Measurements from ENCODE around the gene CFAP221.
"Not testable (repeated sequence)": the region's sequence is repeated elsewhere in the genome, so short reads cannot be mapped to it uniquely, and the experiment has no call there.

The CFAP221 gene

DNA sequence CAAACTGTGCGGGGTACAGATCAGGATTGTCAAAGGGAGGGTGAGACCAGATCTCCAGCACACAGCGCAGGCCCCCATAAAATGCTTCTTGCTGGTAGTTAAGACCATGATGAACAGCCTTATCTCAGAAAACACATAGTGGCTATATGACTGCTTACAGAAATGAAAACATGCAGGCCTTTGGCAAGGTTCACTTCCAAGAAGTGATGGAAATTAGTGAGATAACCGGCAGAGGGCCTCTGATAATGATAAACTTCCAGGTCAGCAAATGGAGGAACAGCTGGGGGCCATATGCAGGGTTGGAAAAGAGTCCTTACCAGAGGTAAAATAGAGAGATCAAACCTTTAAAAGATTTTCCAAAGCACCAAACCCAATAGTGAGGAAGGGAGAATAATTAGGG is 46.6 kb downstream of the CFAP221 start:
- DNase-seq (ENCODE audit: low spot score), result no peak

- no peak for DNase-seq (ENCODE audit: low spot score)
These were observed 47.3 kb downstream of the CFAP221 start for GRCh38 chr2:119591523-119591922.

- DNase-seq (ENCODE audit: low spot score), result no peak
These were observed 48.2 kb downstream of the CFAP221 start for GRCh38 chr2:119592436-119592835.

- DNase-seq (ENCODE audit: low spot score), result no peak
These were observed 52.4 kb downstream of the CFAP221 start for GRCh38 chr2:119596638-119597037.

DNA sequence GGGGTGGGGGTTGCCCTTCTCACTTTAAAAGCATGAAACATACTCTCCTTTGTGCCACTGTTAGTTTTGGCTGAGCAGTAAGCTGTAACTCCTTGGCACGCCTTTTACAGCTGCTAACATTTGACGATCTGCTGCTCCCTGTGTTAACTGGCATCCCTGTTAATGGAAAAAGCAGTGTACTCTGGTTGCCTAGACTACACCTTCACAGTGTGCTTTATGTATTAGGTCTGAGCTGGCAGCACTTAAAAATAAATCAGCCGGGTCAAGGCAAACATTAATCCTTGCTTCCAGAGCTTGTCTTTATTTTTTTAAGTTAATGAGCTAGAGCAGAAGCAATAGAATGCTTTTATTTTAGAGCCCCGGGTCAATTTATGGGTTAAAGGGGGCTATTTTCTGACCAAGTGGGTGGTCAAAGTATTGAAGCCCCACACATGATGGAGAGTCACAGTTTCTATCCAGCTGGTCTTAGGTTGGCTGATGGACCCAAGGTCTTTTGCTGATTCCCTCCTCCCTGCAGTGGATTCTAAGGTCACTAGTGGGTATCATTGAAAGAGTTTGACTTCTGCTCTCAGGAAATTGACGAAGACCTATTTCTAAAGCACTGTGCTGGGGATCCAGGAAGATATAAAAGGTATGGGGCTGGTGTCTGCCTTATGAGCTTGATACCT is 54.5 kb downstream of the CFAP221 start:
- no peak for DNase-seq (ENCODE audit: low spot score)

GRCh38 chr2:119599384-119599783 is 55.1 kb downstream of the CFAP221 start:
- DNase-seq (ENCODE audit: low spot score), result no peak

DNA sequence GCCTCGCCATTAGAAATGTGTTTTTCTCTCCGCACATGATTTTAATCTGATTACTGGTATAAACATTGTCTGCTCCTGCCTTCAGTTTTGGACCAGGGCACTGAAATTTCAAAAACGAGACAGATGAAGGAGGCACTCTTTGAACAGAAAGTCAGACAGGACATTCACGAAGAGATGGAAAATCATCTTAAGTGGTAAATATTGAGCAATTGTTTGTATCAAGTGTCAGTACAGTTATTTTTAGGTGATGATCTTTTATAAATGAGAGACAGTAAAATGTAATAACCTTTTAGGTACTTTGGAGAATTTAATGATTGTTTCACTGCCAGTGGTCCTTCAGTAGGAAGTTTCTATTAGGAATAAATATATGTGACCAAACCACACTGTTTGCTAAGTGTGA is 60.8 kb downstream of the CFAP221 start:
- DNase-seq (ENCODE audit: low spot score), result no peak

DNA sequence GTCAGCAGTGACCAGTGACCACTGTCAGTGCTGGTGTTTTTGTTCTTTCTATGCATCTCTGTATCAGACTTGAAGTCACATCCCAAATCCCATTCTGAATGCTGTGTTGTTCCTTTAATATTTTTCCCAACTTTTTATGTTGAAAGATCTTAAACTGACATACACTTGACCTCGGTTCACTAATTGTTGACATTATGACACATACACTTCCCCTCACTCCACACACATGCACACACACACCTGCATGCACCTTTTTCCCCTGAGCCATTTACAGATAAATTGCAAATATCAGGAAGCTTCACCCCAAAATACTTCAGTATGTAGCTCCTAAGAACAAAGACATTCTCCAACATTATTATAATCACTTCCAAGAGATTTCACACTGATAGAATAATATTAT is 62.4 kb downstream of the CFAP221 start:
- DNase-seq (ENCODE audit: low spot score), result no peak

DNA sequence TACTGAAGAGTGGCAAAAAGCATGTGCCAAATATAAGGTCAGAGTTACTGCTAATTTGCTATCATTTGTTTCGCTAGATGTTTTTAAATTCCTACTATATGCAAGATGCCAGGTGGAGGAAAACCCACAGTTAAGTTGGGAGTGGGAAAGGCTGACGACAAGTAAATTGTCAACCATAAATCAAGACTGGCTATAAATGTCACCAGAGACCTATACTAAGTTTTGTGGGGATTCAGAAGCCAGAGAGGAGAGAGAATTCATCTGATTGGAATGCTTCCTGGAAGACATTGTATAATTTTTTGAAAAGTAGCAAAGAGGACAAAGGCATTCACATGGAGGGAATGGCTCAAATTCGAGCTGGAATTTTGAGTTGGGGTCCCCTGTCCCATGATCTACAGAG is 64.3 kb downstream of the CFAP221 start:
- no peak for DNase-seq (ENCODE audit: low spot score)

- no peak for DNase-seq (ENCODE audit: low spot score)
These were observed 65.1 kb downstream of the CFAP221 start for GRCh38 chr2:119609337-119609736.

GRCh38 chr2:119614140-119614539 is 69.9 kb downstream of the CFAP221 start:
- not testable (repeated sequence) for DNase-seq (ENCODE audit: low spot score)

DNA sequence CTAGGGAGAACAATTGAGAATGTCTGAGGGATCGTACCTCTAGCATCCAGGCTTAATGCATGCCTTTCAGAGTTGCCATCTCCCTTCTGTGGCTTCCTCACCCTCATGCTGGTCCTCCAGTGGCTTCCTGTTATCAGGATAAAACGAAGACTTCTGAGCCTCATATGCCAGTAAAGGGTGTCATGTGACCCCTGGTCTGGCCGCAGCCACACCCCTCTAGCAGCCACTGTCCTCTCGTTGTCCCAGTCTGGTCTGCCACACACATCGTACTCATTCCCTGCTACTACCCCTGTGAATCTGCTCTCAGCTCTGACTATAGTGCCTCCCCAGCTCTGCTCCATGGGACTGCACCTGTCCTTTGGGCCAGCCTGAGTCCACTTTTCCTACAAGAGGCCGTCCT is 72.2 kb downstream of the CFAP221 start:
- no peak for DNase-seq (ENCODE audit: low spot score)

GRCh38 chr2:119617455-119617854 is 73.2 kb downstream of the CFAP221 start:
- no peak for DNase-seq (ENCODE audit: low spot score)

DNA sequence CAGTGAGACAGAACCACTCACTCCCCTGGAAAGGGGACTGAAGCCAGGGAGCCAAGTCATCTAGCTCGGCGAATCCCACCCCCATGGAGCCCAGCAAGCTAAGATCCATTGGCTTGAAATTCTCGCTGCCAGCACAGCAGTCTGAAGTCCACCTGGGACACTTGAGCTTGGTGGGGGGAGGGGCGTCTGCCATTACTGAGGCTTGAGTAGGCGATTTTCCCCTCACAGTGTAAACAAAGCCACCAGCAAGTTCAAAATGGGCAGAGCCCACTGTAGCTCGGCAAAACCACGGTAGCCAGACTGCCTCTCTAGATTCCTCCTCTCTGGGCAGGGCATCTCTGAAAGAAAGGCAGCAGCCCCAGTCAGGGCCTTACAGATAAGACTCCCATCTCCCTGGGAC is 74.5 kb downstream of the CFAP221 start:
- DNase-seq (ENCODE audit: low spot score), result not testable (repeated sequence)

- no peak for DNase-seq (ENCODE audit: low spot score)
These were observed 81.0 kb downstream of the CFAP221 start for GRCh38 chr2:119625226-119625625.

GRCh38 chr2:119629323-119629825 is 85.1 kb downstream of the CFAP221 start:
- DNase-seq (ENCODE audit: low spot score), result no peak

- DNase-seq (ENCODE audit: low spot score), result no peak
These were observed 85.9 kb downstream of the CFAP221 start for GRCh38 chr2:119630121-119630520.

DNA sequence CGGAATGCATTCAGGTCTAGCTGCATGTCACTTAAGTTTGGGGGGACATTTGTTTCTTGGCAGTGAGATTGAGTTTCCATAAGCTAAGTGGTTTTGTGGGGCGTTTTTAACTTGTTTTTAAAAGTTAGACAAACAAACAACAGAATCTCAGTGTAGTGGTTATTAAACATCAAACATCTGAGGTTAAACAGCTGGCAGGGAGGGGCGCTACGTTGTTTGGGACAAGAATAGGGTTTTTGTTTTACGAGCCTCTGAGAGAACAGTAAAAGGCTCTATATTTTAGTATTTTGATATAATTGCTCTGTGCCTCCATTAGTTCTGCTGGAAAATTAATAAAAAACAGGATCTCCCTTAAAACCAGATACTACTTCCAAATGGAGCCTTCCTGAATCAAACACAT is 93.1 kb downstream of the CFAP221 start:
- DNase-seq (ENCODE audit: low spot score), result no peak

DNA sequence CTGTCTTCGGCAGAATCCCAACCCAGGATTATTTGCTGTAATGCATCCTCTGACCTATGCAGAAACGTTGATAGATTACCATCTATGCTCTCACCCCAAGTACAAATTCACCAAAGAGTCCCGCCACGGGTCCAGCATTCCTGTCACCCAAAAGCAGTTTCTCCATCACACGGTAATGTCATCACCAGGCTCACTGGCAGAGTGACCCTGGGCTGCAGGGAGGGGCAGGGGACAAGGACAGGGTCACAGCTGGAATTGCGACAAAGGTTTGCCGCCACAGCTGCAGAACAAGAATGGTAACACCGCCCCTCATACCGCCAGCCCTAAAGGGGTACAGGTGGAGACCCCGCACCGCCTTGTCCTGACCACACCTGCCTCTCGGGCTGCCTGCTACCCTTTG is 94.0 kb downstream of the CFAP221 start:
- DNase-seq (ENCODE audit: low spot score), result no peak

- no peak for DNase-seq (ENCODE audit: low spot score)
These were observed 94.7 kb downstream of the CFAP221 start for GRCh38 chr2:119638685-119639554.

DNA sequence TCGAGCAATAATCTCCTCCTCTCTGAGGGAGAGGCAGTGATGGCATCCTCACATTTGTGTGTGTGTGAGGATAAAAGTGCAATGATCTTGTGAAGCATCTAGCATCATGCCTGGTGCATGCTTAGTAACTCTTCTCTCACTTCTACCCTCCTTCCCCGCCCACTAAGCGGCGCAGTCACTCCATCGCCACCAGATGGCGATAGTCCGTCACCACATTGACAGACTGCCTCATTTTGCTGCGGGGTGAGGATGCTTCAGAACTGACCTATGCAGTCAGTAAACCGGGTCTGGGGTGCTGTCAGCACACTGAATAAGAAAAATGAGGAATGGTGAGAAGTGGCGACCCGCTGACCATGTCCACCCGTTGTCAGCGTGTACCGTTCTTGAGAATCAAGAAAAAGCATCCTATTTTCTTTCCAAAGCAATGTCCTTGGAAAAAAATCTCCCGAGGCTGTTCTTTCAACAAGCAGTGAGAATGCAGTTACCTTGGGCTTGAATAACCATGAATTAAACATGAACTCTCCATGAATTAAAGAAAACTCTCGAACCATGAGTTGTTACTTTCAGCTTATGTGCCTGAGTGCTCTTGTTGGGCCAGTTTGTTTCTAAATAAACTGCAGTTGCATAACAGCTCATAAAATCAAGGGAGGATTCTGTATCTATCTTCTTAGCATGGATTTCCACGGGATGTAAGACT is 97.5 kb downstream of the CFAP221 start:
- peak; percentile 88 for DNase-seq (ENCODE audit: low spot score)

- DNase-seq (ENCODE audit: low spot score), result no peak
These were observed 99.9 kb downstream of the CFAP221 start for GRCh38 chr2:119644186-119644585.

Data from HuH-7 (cell line).